H7 (cell line): Measurements from ENCODE around the gene MAPKAPK3. TPM values are rescaled to one million over a fixed set of nuclear protein-coding genes. Genes with fewer than 3 reads are reported as not detected.
"Not testable (repeated sequence)": the region's sequence is repeated elsewhere in the genome, so short reads cannot be mapped to it uniquely, and the experiment has no call there.

Experiments used
- DNase-seq: peaks from one replicate; pipeline ENCODE4 v3.0.0; 2012
- H3K27me3 ChIP-seq: 2 replicates; pipeline ENCODE4 v1.6.0; 2011; ENCODE audit warnings: mild to moderate bottlenecking, low read length; ENCODE audit not compliant: control insufficient read depth, insufficient read depth
- H3K36me3 ChIP-seq: replicated peaks from 2 replicates; pipeline ENCODE4 v1.5.1; 2011; ENCODE audit warnings: low read length; ENCODE audit not compliant: control insufficient read depth, insufficient read depth
- H3K4me3 ChIP-seq: 2 replicates; pipeline ENCODE4 v1.5.1; 2011; ENCODE audit warnings: low read depth, mild to moderate bottlenecking, control low read depth, low read length, moderate library complexity; ENCODE audit not compliant: insufficient read depth
- total RNA-seq: library from RNA; depleted of rRNA; stranded (reverse); fragments of >200 nt; shearing (Covaris generic); gene quantifications from 2 replicates; pipeline ENCODE4 v1.2.3, GENCODE V29; 2014

Gene MAPKAPK3
- total RNA-seq, 1 experiment from 2014 or later, result 72.5 TPM

- H3K36me3 ChIP-seq, result no peaks in the 10 kb centered on the region
- no peaks in the 10 kb centered on the region for H3K27me3 ChIP-seq
- DNase-seq, result no peak
- no peak overlapping the region for H3K4me3 ChIP-seq
These were observed 40.9 kb downstream of the MAPKAPK3 start for GRCh38 chr3:50657816-50658215.

GRCh38 chr3:50658416-50658815, 41.5 kb downstream of the MAPKAPK3 start:
- no peaks in the 10 kb centered on the region for H3K27me3 ChIP-seq
- H3K4me3 ChIP-seq, result no peak overlapping the region
- DNase-seq, result no peak

GRCh38 chr3:50658831-50659230, 41.9 kb downstream of the MAPKAPK3 start:
- Histone ChIP-seq H3K36me3 (no peaks in the 10 kb centered on the region), H3K4me3 (no peak overlapping the region), H3K27me3 (no peaks in the 10 kb centered on the region)
- DNase-seq, result no peak

More at GRCh38 chr3:50658416-50658815, 41.5 kb downstream of the MAPKAPK3 start:
- no peaks in the 10 kb centered on the region for H3K36me3 ChIP-seq

- H3K27me3 ChIP-seq, result no peaks in the 10 kb centered on the region
- H3K4me3 ChIP-seq, result no peak overlapping the region
- H3K36me3 ChIP-seq, result no peaks in the 10 kb centered on the region
- DNase-seq, result no peak
These were observed 43.4 kb downstream of the MAPKAPK3 start for GRCh38 chr3:50660386-50660785.

- Histone ChIP-seq H3K36me3 (no peaks in the 10 kb centered on the region), H3K27me3 (no peaks in the 10 kb centered on the region), H3K4me3 (no peak overlapping the region)
- DNase-seq, result no peak
These were observed 44.4 kb downstream of the MAPKAPK3 start for GRCh38 chr3:50661321-50661837.

GRCh38 chr3:50662408-50662807, 45.5 kb downstream of the MAPKAPK3 start:
- DNase-seq, result no peak

GRCh38 chr3:50665081-50665840, 48.3 kb downstream of the MAPKAPK3 start:
- Histone ChIP-seq H3K27me3 (no peaks in the 10 kb centered on the region), H3K36me3 (no peaks in the 10 kb centered on the region), H3K4me3 (no peak overlapping the region)
- DNase-seq, result no peak

More at GRCh38 chr3:50662408-50662807, 45.5 kb downstream of the MAPKAPK3 start:
- H3K4me3 ChIP-seq, result no peak overlapping the region
- H3K36me3 ChIP-seq, result no peaks in the 10 kb centered on the region
- no peaks in the 10 kb centered on the region for H3K27me3 ChIP-seq

- not testable (repeated sequence) for DNase-seq, H3K36me3 ChIP-seq, H3K27me3 ChIP-seq, H3K4me3 ChIP-seq
These were observed 48.8 kb downstream of the MAPKAPK3 start for GRCh38 chr3:50665841-50666115.

GRCh38 chr3:50666837-50667236, 49.9 kb downstream of the MAPKAPK3 start:
- no peak for DNase-seq
- H3K27me3 ChIP-seq, result no peaks in the 10 kb centered on the region
- H3K4me3 ChIP-seq, result no peak overlapping the region
- H3K36me3 ChIP-seq, result no peaks in the 10 kb centered on the region

- DNase-seq, result no peak
- no peak overlapping the region for H3K4me3 ChIP-seq
- peaks cover 14% of the 10 kb centered on the region for H3K27me3 ChIP-seq
- H3K36me3 ChIP-seq, result no peaks in the 10 kb centered on the region
These were observed 54.4 kb downstream of the MAPKAPK3 start for GRCh38 chr3:50671331-50671730.

- no peak overlapping the region for H3K4me3 ChIP-seq
- DNase-seq, result no peak
- H3K36me3 ChIP-seq, result no peaks in the 10 kb centered on the region
- H3K27me3 ChIP-seq, result peaks cover 14% of the 10 kb centered on the region
These were observed 55.7 kb downstream of the MAPKAPK3 start for GRCh38 chr3:50672656-50673055.

GRCh38 chr3:50673931-50674330, 57.0 kb downstream of the MAPKAPK3 start:
- Histone ChIP-seq H3K36me3 (no peaks in the 10 kb centered on the region), H3K4me3 (peak overlapping the region; percentile 72), H3K27me3 (peaks cover 14% of the 10 kb centered on the region)
- DNase-seq, result peak; percentile 45

GRCh38 chr3:50674349-50675178, 57.6 kb downstream of the MAPKAPK3 start, which contains the start of gene DOCK3:
DOCK3 (plus strand) TSS chr3:50674927; CDS start chr3:50675264, 337 bp downstream.
- Histone ChIP-seq H3K4me3 (peak within 1 kb of the TSS; percentile 72), H3K36me3 (no peaks in the 10 kb centered on the region), H3K27me3 (peaks cover 14% of the 10 kb centered on the region)
- DNase-seq, result peak; percentile 93

GRCh38 chr3:50675179-50676030, 58.5 kb downstream of the MAPKAPK3 start:
- peaks cover 14% of the 10 kb centered on the region for H3K27me3 ChIP-seq

More at GRCh38 chr3:50675179-50676030, 58.5 kb downstream of the MAPKAPK3 start:
- DNase-seq, result peak; percentile 94
- no peaks in the 10 kb centered on the region for H3K36me3 ChIP-seq
- H3K4me3 ChIP-seq, result peak overlapping the region; percentile 72
